PC-9 (cell line): ENCODE data around the gene RCBTB2.

Source experiments
- CTCF ChIP-seq: fragments of 200-600 bp; sonication (generic); conservative IDR thresholded peaks from 2 replicates; pipeline ENCODE4 v1.6.1; 2017; ENCODE audit warnings: mixed run types, antibody characterized with exemption, mild to moderate bottlenecking, moderate library complexity
- EZH2 ChIP-seq: fragments of 200-600 bp; sonication (generic); IDR thresholded peaks from 2 replicates; pipeline ENCODE4 v1.8.0; 2017; ENCODE audit warnings: antibody characterized with exemption, low read depth

- TF ChIP-seq CTCF = no peak
- TF ChIP-seq EZH2 = no peak
Measured at GRCh38 chr13:48542581-48543341, 9.9 kb upstream of the RCBTB2 start.
